ENCODE measurements around the gene SPG7.

DNA sequence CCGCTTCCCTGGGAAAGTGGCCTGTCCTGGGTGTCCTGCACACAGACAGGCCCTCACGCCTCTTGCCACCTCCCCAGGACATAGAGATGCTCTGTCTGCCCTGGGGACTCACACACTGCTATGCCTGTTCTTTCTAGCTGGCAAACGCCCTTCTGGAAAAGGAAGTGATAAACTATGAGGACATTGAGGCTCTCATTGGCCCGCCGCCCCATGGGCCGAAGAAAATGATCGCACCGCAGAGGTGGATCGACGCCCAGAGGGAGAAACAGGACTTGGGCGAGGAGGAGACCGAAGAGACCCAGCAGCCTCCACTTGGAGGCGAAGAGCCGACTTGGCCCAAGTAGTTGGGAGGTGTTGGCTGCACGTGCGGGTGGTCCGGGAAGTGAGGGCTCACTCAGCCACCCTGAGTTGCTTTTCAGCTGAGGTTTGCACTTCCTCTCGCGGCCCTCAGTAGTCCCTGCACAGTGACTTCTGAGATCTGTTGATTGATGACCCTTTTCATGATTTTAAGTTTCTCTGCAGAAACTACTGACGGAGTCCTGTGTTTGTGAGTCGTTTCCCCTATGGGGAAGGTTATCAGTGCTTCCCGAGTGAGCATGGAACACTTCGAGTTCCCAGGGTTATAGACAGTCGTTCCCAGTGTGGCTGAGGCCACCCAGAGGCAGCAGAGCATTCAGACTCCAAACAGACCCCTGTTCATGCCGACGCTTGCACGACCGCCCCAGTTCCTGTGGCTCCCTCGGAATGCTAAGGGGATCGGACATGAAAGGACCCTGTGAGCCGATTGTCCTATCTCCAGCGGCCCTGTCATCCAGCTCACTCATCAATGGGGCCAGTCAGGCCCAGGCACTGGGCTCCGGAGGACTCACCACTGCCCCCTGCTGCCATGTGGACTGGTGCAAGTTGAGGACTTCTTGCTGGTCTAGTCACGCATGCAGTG, 48.8 kb downstream of the SPG7 start:
- TF ChIP-seq SP1 (IDR thresholded peaks at IDR 0.05) (no peak), ZNF384 (IDR thresholded peaks at IDR 0.05) (no peak), CTBP1 (IDR thresholded peaks at IDR 0.05; ENCODE audit: borderline replicate concordance) (no peak), ELF4 (IDR thresholded peaks at IDR 0.05) (no peak), BHLHE40 (IDR thresholded peaks at IDR 0.05; ENCODE audit: borderline replicate concordance) (no peak), HDGF (IDR thresholded peaks at IDR 0.05; ENCODE audit: borderline replicate concordance) (no peak), FOXM1 (IDR thresholded peaks at IDR 0.05; ENCODE audit: borderline replicate concordance) (no peak), FOXK2 (IDR thresholded peaks at IDR 0.05) (no peak), SUZ12 (IDR thresholded peaks at IDR 0.05) (no peak), L3MBTL2 (conservative IDR thresholded peaks at IDR 0.05) (no peak), FOXA1 (IDR thresholded peaks at IDR 0.05) (no peak), NFRKB (IDR thresholded peaks at IDR 0.05) (no peak)
- TF ChIP-seq, protein P1, sequence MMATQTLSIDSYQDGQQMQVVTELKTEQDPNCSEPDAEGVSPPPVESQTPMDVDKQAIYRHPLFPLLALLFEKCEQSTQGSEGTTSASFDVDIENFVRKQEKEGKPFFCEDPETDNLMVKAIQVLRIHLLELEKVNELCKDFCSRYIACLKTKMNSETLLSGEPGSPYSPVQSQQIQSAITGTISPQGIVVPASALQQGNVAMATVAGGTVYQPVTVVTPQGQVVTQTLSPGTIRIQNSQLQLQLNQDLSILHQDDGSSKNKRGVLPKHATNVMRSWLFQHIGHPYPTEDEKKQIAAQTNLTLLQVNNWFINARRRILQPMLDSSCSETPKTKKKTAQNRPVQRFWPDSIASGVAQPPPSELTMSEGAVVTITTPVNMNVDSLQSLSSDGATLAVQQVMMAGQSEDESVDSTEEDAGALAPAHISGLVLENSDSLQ (IDR thresholded peaks at IDR 0.05) = peak; percentile 45; the same call in 1 of the 2 replicates
